Activated CD4-positive, alpha-beta memory T cell treated with anti-CD3 and anti-CD28 coated beads, Interleukin-2, amount 10 ng/mL, durations not matched to agents 7 days and 5 days (primary cell): ENCODE results near the gene INSIG2. TPM values are rescaled to one million over a fixed set of nuclear protein-coding genes. Genes with fewer than 3 reads are reported as not detected.

Experiments
- CTCF ChIA-PET: fragments of 350-600 bp; sonication (Branson Sonifier 250); formaldehyde crosslinking; loops from one replicate; lab custom pipeline; 2021; ENCODE audit warnings: antibody characterized with exemption, inconsistent platforms; lab: Charles Lee
- POLR2A ChIA-PET: fragments of 350-600 bp; sonication (Branson Sonifier 250); formaldehyde crosslinking; loops from one replicate; lab custom pipeline; 2021; ENCODE audit warnings: antibody characterized with exemption; lab: Charles Lee
- DNase-seq: peaks from one replicate; pipeline ENCODE4 v3.0.0-alpha.2; 2020
- H3K27ac Mint-ChIP-seq: one replicate; pipeline ENCODE4 v1.8.0; 2021; ENCODE audit warnings: mild to moderate bottlenecking, mixed read lengths
- H3K27me3 Mint-ChIP-seq: one replicate; pipeline ENCODE4 v1.8.0; 2021; ENCODE audit warnings: mixed read lengths
- H3K36me3 Mint-ChIP-seq: one replicate; pipeline ENCODE4 v1.8.0; 2021; ENCODE audit warnings: low read depth, mixed read lengths
- H3K4me1 Mint-ChIP-seq: one replicate; pipeline ENCODE4 v1.8.0; 2021; ENCODE audit warnings: mixed read lengths
- H3K4me3 Mint-ChIP-seq: one replicate; pipeline ENCODE4 v1.8.0; 2021; ENCODE audit warnings: mild to moderate bottlenecking, mixed read lengths
- H3K9me3 Mint-ChIP-seq: one replicate; pipeline ENCODE4 v1.8.0; 2021; ENCODE audit warnings: mixed read lengths
- total RNA-seq, 2 experiments: library from RNA; stranded (reverse); gene quantifications; one replicate each; pipeline ENCODE4 v1.2.3, GENCODE V29; 2021

INSIG2 gene
- total RNA-seq, 2 experiments from 2014 or later: 38.2 to 40.9 TPM

GRCh38 chr2:118153433-118153832 lies 65.2 kb downstream of the INSIG2 start:
- no peak overlapping the region for H3K27ac Mint-ChIP-seq
- DNase-seq: no peak
- ChIA-PET POLR2A (no interaction called here), CTCF (no interaction called here)
- H3K9me3 Mint-ChIP-seq: no peaks in the 10 kb centered on the region
- peaks cover 19% of the 10 kb centered on the region for H3K27me3 Mint-ChIP-seq
- no peak overlapping the region for H3K4me3 Mint-ChIP-seq
- H3K4me1 Mint-ChIP-seq: no peaks in the 10 kb centered on the region
- H3K36me3 Mint-ChIP-seq: no peaks in the 10 kb centered on the region

GRCh38 chr2:118154176-118154575 lies 65.9 kb downstream of the INSIG2 start:
- Mint-ChIP-seq H3K4me1 (no peaks in the 10 kb centered on the region), H3K27me3 (peaks cover 25% of the 10 kb centered on the region), H3K9me3 (no peaks in the 10 kb centered on the region), H3K27ac (no peak overlapping the region), H3K4me3 (no peak overlapping the region), H3K36me3 (no peaks in the 10 kb centered on the region)
- ChIA-PET CTCF (no interaction called here), POLR2A (no interaction called here)
- no peak for DNase-seq

Other genes starting within 250 kb of the INSIG2 start
- gene CCDC93, start 74.4 kb upstream of the INSIG2 start, total RNA-seq: 10 to 100 TPM; 35.0 to 35.6 TPM